Liver (tissue), 9 donors: ENCODE measurements around the gene TBCD. TPM values are rescaled to one million over a fixed set of nuclear protein-coding genes. Genes with fewer than 3 reads are reported as not detected.

ENCODE experiments used
- DNase-seq: peaks from one replicate; pipeline ENCODE4 v3.0.0-alpha.2; 2017; ENCODE audit warnings: low spot score
- H3K27ac ChIP-seq, 2 donors: one replicate each; pipeline ENCODE4 v1.7.0; 2013; ENCODE audit warnings: inconsistent platforms in 2 of 2, low read length in 2 of 2, control low read depth in 1 of 2, low read depth in 1 of 2, mild to moderate bottlenecking in 1 of 2
- H3K27me3 ChIP-seq, 4 donors: one replicate each; pipeline versions ENCODE4 v1.6.1 to v1.7.0; 2013; ENCODE audit warnings: low read length in 3 of 4, inconsistent platforms in 1 of 4, mild to moderate bottlenecking in 1 of 4, moderate library complexity in 1 of 4; ENCODE audit not compliant: control insufficient read depth in 4 of 4, insufficient read depth in 4 of 4
- H3K36me3 ChIP-seq, 4 donors: one replicate each; pipeline versions ENCODE4 v1.6.1 to v1.7.0; 2013; ENCODE audit warnings: low read length in 3 of 4, mild to moderate bottlenecking in 3 of 4, low read depth in 1 of 4, moderate library complexity in 1 of 4; ENCODE audit not compliant: control insufficient read depth in 4 of 4, insufficient read depth in 3 of 4
- H3K4me1 ChIP-seq, 4 donors: one replicate each; pipeline versions ENCODE4 v1.6.1 to v1.7.0; 2013; ENCODE audit warnings: low read length in 3 of 4, mild to moderate bottlenecking in 3 of 4, moderate library complexity in 1 of 4; ENCODE audit not compliant: control insufficient read depth in 4 of 4, insufficient read depth in 4 of 4
- H3K4me3 ChIP-seq, 3 donors: one replicate each; pipeline versions ENCODE4 v1.6.1 to v1.7.0; 2013; ENCODE audit warnings: low read length in 3 of 3, control low read depth in 1 of 3, low read depth in 1 of 3, mild to moderate bottlenecking in 1 of 3
- H3K9ac ChIP-seq, 2 donors: one replicate each; pipeline ENCODE4 v1.7.0; 2013; ENCODE audit warnings: low read length in 2 of 2, mild to moderate bottlenecking in 2 of 2, moderate library complexity in 2 of 2, control low read depth in 1 of 2, low read depth in 1 of 2
- H3K9me3 ChIP-seq, 4 donors: one replicate each; pipeline versions ENCODE4 v1.6.1 to v1.7.0; 2013; ENCODE audit warnings: low read length in 3 of 4; ENCODE audit not compliant: control insufficient read depth in 4 of 4
- EGR1 ChIP-seq, 2 donors: IDR thresholded peaks; 2 replicates each; pipeline ENCODE4 v1.6.1; 2016 to 2018; ENCODE audit warnings: antibody characterized with exemption in 2 of 2, low read depth in 2 of 2
- FOXA1 ChIP-seq: IDR thresholded peaks from 2 replicates; pipeline ENCODE4 v1.6.1; 2016; ENCODE audit warnings: antibody characterized with exemption
- FOXA2 ChIP-seq: IDR thresholded peaks from 2 replicates; pipeline ENCODE4 v1.6.1; 2016; ENCODE audit warnings: antibody characterized with exemption
- GABPA ChIP-seq, 2 donors: IDR thresholded peaks in 1 of 2; conservative IDR thresholded peaks in 1 of 2; 2 replicates each; pipeline ENCODE4 v1.6.1; 2016; ENCODE audit warnings: antibody characterized with exemption in 2 of 2, mild to moderate bottlenecking in 1 of 2, moderate library complexity in 1 of 2
- HNF4A ChIP-seq, 2 donors: conservative IDR thresholded peaks; 2 replicates each; pipeline ENCODE4 v1.6.1; 2016; ENCODE audit warnings: antibody characterized with exemption in 2 of 2, mild to moderate bottlenecking in 2 of 2
- HNF4G ChIP-seq: IDR thresholded peaks from 2 replicates; pipeline ENCODE4 v1.6.1; 2016; ENCODE audit warnings: antibody characterized with exemption
- JUND ChIP-seq, 2 donors: IDR thresholded peaks; 2 replicates each; pipeline ENCODE4 v1.6.1; 2016; ENCODE audit warnings: antibody characterized with exemption in 2 of 2
- NR2F2 ChIP-seq: IDR thresholded peaks from 2 replicates; pipeline ENCODE4 v1.6.1; 2016; ENCODE audit warnings: antibody characterized with exemption
- RAD21 ChIP-seq, 2 donors: IDR thresholded peaks; 2 replicates each; pipeline ENCODE4 v1.6.1; 2016; ENCODE audit warnings: antibody characterized with exemption in 2 of 2, mild to moderate bottlenecking in 2 of 2
- RXRA ChIP-seq, 2 donors: IDR thresholded peaks; 2 replicates each; pipeline ENCODE4 v1.6.1; 2017 to 2018; ENCODE audit warnings: antibody characterized with exemption in 2 of 2, mild to moderate bottlenecking in 1 of 2
- SP1 ChIP-seq: IDR thresholded peaks from 2 replicates; pipeline ENCODE4 v1.6.1; 2018; ENCODE audit warnings: antibody characterized with exemption, mild to moderate bottlenecking
- TAF1 ChIP-seq: conservative IDR thresholded peaks from 2 replicates; pipeline ENCODE4 v1.6.1; 2016; ENCODE audit warnings: antibody characterized with exemption, mild to moderate bottlenecking
- YY1 ChIP-seq: IDR thresholded peaks from 2 replicates; pipeline ENCODE4 v1.6.1; 2016; ENCODE audit warnings: antibody characterized with exemption, mild to moderate bottlenecking
- WGBS: extraction: QIAGEN DNeasy Blood & Tissue Kit; methylation state at CpG from one replicate; pipeline ENCODE4 v1.1.7; 2013; 5-methylcytosine and 5-hydroxymethylcytosine counted together
- polyA plus RNA-seq, 2 donors: library from polyadenylated mRNA; stranded (reverse) in 1 of 2; unstranded in 1 of 2; fragments of 200-250 nt in 1 of 2; fragments of >200 nt in 1 of 2; fragmentation: Nextera tagmentation in 1 of 2; extraction: Ambion mirVana in 1 of 2; gene quantifications; one replicate each; pipeline versions ENCODE4 v1.2.1 to v1.2.3, GENCODE V29; 2013 to 2015
- total RNA-seq, 2 donors: library from RNA; depleted of rRNA; stranded (reverse); fragments of >200 nt; gene quantifications; one replicate each; pipeline ENCODE4 v1.2.3, GENCODE V29; 2014
- TF ChIP-seq, protein P1 (sequence below): IDR thresholded peaks from 2 replicates; pipeline ENCODE4 v1.6.1; 2016; ENCODE audit warnings: antibody characterized with exemption
- TF ChIP-seq, protein P2 (sequence below): IDR thresholded peaks from 2 replicates; pipeline ENCODE4 v1.6.1; 2016; ENCODE audit warnings: antibody characterized with exemption
- TF ChIP-seq, protein P3 (sequence below): IDR thresholded peaks from 2 replicates; pipeline ENCODE4 v1.6.1; 2016; ENCODE audit warnings: antibody characterized with exemption, mild to moderate bottlenecking
- TF ChIP-seq, protein P4 (sequence below): fragments of 150-350 bp; IDR thresholded peaks from 2 replicates; pipeline ENCODE4 v1.5.1; 2017; ENCODE audit warnings: improper control_type of control experiment, low read depth, low read length; ENCODE audit not compliant: missing input control
- TF ChIP-seq, protein P5 (sequence below): IDR thresholded peaks from 2 replicates; pipeline ENCODE4 v1.6.1; 2016; ENCODE audit warnings: antibody characterized with exemption
- donor health status: healthy.
- donor health status: healthy.
- donor health status: healthy.
- donor health status: healthy.
- donor health status: healthy.

TBCD gene
- total and polyA plus RNA-seq, 4 donors, result 29.8 to 42.2 (median 33.0) TPM

DNA sequence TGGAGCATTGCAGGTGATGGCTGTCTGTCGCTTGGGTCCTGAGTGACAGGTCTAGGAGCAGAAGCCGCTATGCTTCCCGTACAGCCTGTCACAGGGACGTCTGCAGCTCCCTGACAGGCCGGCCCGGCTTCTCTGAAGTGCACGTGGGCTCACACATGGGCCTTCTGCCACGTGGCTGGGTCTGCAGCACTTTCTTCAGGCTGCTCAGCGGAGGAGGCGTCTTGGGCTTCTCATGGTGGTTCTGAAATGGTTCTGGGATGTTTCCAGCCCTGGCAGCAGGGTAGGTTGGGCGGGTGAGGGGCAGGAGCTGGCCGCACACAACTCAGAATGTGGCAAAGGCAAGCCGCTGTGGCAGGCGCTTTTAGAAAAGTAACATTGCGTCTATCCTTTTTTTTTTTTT is 168.3 kb downstream of the TBCD start:
- no peak for DNase-seq
- Histone ChIP-seq H3K36me3 (peaks cover 0 to 2% (median under 1%) of the 10 kb centered on the region in 4 donors), H3K4me1 (no peaks in the 10 kb centered on the region), H3K27me3 (no peaks in the 10 kb centered on the region), H3K9ac (no peak overlapping the region), H3K27ac (no peak overlapping the region), H3K9me3 (no peaks in the 10 kb centered on the region), H3K4me3 (no peak overlapping the region)
- no peak for TF ChIP-seq HNF4A (conservative IDR thresholded peaks at IDR 0.05)
- no peak for TF ChIP-seq FOXA1
- TF ChIP-seq, protein P1, sequence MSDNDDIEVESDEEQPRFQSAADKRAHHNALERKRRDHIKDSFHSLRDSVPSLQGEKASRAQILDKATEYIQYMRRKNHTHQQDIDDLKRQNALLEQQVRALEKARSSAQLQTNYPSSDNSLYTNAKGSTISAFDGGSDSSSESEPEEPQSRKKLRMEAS, result no peak
- TF ChIP-seq NR2F2, result no peak
- no peak for TF ChIP-seq JUND (IDR thresholded peaks at IDR 0.05)
- TF ChIP-seq YY1, result no peak
- TF ChIP-seq FOXA2, result no peak
- TF ChIP-seq TAF1, result no peak
- WGBS, result 94% methylated on average over 15 of the region's 15 CpGs

DNA sequence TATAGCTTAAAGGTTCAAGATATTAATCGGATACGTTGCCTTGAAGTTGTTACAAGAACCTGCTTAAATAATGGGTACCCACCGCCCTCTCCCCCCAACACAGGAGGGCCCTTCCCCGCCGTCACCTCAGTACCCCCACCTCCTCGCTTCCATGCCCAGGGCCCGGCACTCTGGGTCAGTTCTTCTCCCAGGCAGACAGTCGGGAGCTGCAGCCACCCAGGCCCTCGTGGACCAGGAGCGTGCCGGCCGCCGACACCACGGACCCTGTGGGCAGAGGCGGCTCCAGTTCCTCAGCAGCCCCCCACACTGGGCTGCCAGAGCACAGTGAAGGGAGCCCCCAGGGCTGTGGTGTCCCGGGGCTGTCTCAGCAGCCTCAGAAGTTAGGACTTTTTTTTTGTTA is 168.8 kb downstream of the TBCD start:
- no peaks in the 10 kb centered on the region for H3K27me3 ChIP-seq
- peaks cover 0 to 6% (median 1%) of the 10 kb centered on the region in 4 donors for H3K36me3 ChIP-seq
- WGBS, result 97% methylated on average over 16 of the region's 16 CpGs
- H3K9ac ChIP-seq, result no peak overlapping the region
- no peak overlapping the region for H3K4me3 ChIP-seq
- H3K9me3 ChIP-seq, result no peaks in the 10 kb centered on the region
- no peak for TF ChIP-seq EGR1 (IDR thresholded peaks at IDR 0.05; ENCODE audit: low read depth in 2 of 2)
- TF ChIP-seq HNF4G, result no peak
- no peak for TF ChIP-seq HNF4A (conservative IDR thresholded peaks at IDR 0.05)
- TF ChIP-seq NR2F2, result no peak
- TF ChIP-seq, protein P2, sequence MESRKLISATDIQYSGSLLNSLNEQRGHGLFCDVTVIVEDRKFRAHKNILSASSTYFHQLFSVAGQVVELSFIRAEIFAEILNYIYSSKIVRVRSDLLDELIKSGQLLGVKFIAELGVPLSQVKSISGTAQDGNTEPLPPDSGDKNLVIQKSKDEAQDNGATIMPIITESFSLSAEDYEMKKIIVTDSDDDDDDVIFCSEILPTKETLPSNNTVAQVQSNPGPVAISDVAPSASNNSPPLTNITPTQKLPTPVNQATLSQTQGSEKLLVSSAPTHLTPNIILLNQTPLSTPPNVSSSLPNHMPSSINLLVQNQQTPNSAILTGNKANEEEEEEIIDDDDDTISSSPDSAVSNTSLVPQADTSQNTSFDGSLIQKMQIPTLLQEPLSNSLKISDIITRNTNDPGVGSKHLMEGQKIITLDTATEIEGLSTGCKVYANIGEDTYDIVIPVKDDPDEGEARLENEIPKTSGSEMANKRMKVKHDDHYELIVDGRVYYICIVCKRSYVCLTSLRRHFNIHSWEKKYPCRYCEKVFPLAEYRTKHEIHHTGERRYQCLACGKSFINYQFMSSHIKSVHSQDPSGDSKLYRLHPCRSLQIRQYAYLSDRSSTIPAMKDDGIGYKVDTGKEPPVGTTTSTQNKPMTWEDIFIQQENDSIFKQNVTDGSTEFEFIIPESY, result no peak
- TF ChIP-seq, protein P3, sequence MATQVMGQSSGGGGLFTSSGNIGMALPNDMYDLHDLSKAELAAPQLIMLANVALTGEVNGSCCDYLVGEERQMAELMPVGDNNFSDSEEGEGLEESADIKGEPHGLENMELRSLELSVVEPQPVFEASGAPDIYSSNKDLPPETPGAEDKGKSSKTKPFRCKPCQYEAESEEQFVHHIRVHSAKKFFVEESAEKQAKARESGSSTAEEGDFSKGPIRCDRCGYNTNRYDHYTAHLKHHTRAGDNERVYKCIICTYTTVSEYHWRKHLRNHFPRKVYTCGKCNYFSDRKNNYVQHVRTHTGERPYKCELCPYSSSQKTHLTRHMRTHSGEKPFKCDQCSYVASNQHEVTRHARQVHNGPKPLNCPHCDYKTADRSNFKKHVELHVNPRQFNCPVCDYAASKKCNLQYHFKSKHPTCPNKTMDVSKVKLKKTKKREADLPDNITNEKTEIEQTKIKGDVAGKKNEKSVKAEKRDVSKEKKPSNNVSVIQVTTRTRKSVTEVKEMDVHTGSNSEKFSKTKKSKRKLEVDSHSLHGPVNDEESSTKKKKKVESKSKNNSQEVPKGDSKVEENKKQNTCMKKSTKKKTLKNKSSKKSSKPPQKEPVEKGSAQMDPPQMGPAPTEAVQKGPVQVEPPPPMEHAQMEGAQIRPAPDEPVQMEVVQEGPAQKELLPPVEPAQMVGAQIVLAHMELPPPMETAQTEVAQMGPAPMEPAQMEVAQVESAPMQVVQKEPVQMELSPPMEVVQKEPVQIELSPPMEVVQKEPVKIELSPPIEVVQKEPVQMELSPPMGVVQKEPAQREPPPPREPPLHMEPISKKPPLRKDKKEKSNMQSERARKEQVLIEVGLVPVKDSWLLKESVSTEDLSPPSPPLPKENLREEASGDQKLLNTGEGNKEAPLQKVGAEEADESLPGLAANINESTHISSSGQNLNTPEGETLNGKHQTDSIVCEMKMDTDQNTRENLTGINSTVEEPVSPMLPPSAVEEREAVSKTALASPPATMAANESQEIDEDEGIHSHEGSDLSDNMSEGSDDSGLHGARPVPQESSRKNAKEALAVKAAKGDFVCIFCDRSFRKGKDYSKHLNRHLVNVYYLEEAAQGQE, result no peak
- TF ChIP-seq JUND (IDR thresholded peaks at IDR 0.05), result no peak
- no peak for TF ChIP-seq FOXA2
- TF ChIP-seq RAD21 (IDR thresholded peaks at IDR 0.05), result no peak
- no peak for TF ChIP-seq SP1
- no peak for TF ChIP-seq YY1
- TF ChIP-seq, protein P4, sequence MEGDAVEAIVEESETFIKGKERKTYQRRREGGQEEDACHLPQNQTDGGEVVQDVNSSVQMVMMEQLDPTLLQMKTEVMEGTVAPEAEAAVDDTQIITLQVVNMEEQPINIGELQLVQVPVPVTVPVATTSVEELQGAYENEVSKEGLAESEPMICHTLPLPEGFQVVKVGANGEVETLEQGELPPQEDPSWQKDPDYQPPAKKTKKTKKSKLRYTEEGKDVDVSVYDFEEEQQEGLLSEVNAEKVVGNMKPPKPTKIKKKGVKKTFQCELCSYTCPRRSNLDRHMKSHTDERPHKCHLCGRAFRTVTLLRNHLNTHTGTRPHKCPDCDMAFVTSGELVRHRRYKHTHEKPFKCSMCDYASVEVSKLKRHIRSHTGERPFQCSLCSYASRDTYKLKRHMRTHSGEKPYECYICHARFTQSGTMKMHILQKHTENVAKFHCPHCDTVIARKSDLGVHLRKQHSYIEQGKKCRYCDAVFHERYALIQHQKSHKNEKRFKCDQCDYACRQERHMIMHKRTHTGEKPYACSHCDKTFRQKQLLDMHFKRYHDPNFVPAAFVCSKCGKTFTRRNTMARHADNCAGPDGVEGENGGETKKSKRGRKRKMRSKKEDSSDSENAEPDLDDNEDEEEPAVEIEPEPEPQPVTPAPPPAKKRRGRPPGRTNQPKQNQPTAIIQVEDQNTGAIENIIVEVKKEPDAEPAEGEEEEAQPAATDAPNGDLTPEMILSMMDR, result no peak
- no peak for TF ChIP-seq RXRA (IDR thresholded peaks at IDR 0.05)
- TF ChIP-seq, protein P5, sequence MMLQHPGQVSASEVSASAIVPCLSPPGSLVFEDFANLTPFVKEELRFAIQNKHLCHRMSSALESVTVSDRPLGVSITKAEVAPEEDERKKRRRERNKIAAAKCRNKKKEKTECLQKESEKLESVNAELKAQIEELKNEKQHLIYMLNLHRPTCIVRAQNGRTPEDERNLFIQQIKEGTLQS, result no peak
- TF ChIP-seq, protein P1, result no peak
- TF ChIP-seq TAF1, result no peak
- TF ChIP-seq GABPA (IDR thresholded peaks at IDR 0.05 in 1 of 2, conservative IDR thresholded peaks at IDR 0.05 in 1 of 2), result no peak
- TF ChIP-seq FOXA1, result no peak
- H3K4me1 ChIP-seq, result no peaks in the 10 kb centered on the region
- DNase-seq, result no peak
- H3K27ac ChIP-seq, result no peak overlapping the region
